ENCODE results near the gene OXNAD1. TPM values are rescaled to one million over a fixed set of nuclear protein-coding genes. Genes with fewer than 3 reads are reported as not detected.
A peak's percentile ranks its signal among the peaks of the same experiment; 100 is the strongest.

Gene OXNAD1, protein sequence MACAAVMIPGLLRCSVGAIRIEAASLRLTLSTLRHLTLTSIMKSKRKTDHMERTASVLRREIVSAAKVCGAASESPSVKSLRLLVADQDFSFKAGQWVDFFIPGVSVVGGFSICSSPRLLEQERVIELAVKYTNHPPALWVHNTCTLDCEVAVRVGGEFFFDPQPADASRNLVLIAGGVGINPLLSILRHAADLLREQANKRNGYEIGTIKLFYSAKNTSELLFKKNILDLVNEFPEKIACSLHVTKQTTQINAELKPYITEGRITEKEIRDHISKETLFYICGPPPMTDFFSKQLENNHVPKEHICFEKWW
- total RNA-seq, result 10 to 100 TPM; 64.0 to 70.4 TPM

DNA sequence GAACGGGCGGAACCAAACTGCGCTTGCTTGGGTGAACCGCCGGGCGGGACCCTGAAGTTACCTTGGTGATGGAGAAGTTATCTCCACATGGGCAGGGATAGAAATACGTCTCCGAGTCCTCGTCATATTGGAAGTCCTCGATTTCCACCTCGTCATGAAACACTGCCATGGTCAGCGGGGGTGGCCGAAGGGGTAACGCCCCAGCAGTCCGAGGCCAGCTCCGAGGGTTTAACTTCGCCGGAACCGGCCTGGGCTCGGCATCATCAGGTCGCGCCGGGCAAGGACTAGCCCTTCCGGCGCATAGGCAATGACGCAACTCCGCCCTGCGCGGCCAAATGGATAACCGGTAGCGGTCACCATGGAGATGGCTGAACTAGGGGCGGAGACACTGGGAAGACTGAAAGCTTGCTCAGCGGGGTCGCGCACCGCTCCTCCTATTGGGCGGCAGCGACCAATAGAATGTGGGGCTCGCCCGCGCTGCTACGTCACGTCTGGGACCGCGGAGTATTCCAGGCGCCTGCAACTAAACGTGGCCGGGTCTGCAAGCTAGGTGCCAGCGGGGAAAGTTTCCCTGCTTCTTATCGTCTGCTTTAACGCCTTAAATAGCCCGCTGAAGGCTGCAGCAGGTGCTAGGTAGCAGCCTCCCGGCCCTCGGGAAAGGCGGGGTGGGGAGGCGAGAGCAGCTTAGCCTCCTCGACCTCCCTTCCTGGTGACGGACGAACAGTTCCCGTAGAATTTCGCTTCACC is at the start of gene OXNAD1, which contains the start of gene DPH3:
OXNAD1 (plus strand) TSS at position 505 of the 747 bp plus-strand sequence. CDS start 5,741 bp downstream, outside the sequence.
DPH3 (minus strand) TSS at position 236 of the 747 bp plus-strand sequence; CDS start at position 169, 67 bp downstream.
- no peaks in the 10 kb centered on the region for H3K9me3 Mint-ChIP-seq
- H3K4me1 Mint-ChIP-seq, result peaks cover 42% of the 10 kb centered on the region
- peak within 1 kb of the TSS; percentile 98 for H3K27ac Mint-ChIP-seq
- H3K27me3 Mint-ChIP-seq, result no peaks in the 10 kb centered on the region
- peaks cover 7% of the 10 kb centered on the region for H3K36me3 Mint-ChIP-seq (ENCODE audit: low read depth)
- DNase-seq, result peak; percentile 100
- H3K4me3 Mint-ChIP-seq, result peak within 1 kb of the TSS; percentile 99
- ChIA-PET CTCF (interaction anchor here (0.6 to 5.6 kb wide), 10 partner anchors 10 to 472 kb away, joined by 3 to 42 read pairs (median 4); no protein-coding TSS in a partner anchor), POLR2A (interaction anchor here (0.6 to 1.4 kb wide), 2 partner anchors 247 to 290 kb away, joined by 4 to 5 read pairs; no protein-coding TSS in a partner anchor)

DNA sequence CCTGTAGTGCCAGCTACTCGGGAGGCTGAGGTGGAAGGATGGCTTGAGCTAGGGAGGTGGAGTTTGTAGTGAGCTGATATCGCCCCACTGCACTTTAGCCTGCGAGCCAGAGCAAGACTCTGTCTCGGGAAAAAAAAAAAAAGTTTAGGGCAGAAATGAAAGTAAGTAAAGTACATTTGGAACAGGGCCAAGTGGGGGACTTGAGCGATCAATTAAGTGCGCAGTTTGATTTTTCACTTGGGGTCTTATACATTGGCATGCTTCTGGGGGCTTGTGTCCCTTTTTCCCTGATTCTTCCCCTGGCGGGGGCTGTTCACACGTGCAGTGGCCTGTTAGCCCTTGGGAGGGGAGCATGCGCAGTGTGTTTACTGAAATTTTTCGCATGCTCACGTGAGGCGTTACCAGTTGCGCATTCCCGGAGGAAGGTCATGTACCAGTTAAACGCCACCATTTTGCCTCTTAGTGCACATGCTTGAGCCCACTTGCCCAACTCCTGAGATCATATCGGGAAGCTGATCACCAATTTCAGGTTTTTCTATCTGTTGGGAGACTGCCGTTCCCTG is 48.6 kb upstream of the OXNAD1 start:
- DNase-seq, result no peak
- POLR2A ChIA-PET, result no interaction called here
- H3K4me1 Mint-ChIP-seq, result no peaks in the 10 kb centered on the region
- no peak overlapping the region for H3K4me3 Mint-ChIP-seq
- CTCF ChIA-PET, result interaction anchor here (0.6 to 1.3 kb wide), 3 partner anchors 13 to 28 kb away, joined by 3 to 4 read pairs (median 3); no protein-coding TSS in a partner anchor
- no peaks in the 10 kb centered on the region for H3K36me3 Mint-ChIP-seq (ENCODE audit: low read depth)
- peaks cover 3% of the 10 kb centered on the region for H3K27me3 Mint-ChIP-seq
- no peaks in the 10 kb centered on the region for H3K9me3 Mint-ChIP-seq
- H3K27ac Mint-ChIP-seq, result no peak overlapping the region

DNA sequence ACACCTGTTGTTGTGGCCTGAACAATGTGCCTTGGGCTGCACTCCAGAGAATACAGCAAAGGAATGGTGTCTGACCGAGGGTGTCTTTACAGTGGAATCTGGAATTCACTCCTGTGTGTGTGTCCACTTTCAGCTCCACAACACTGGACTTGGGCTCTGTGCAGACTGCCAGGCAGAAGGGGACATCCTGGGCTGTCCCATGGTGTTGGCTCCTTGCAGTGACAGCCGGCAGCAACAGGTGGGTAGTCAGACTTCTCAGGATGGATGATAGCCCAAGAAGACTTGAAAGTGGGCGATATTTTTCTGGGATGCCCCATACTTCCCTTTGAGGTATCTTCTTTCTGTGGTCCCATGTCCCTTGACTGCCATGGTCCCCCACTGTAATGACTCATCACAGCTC is 45.2 kb upstream of the OXNAD1 start:
- POLR2A ChIA-PET, result no interaction called here
- CTCF ChIA-PET, result interaction anchor here (1.2 kb wide), 1 partner anchor 24 kb away, joined by 4 read pairs; no protein-coding TSS in a partner anchor
- H3K27ac Mint-ChIP-seq, result no peak overlapping the region

DNA sequence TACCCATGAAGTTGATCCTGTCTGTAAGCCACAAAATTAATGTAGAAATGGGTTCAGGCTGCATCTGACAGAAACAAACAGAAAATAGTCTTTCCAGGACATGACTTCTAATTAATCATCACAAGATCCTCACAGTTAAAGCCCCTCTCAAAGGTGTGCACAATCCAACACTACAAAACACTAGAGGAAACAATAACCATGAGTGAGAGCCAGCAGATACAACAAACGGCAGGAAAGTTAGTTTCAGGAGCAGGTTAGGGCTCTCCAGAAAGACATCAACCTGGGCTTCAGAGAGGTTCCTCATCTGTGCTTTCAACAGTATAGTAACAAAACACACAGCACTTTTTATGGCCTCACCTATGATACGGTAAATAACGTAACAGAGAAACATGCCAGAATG is 43.0 kb upstream of the OXNAD1 start:
- peaks cover 2% of the 10 kb centered on the region for H3K4me1 Mint-ChIP-seq
- CTCF ChIA-PET, result no interaction called here
- H3K9me3 Mint-ChIP-seq, result peaks cover 6% of the 10 kb centered on the region
- peaks cover 1% of the 10 kb centered on the region for H3K27me3 Mint-ChIP-seq
- H3K27ac Mint-ChIP-seq, result no peak overlapping the region
- DNase-seq, result no peak
- H3K36me3 Mint-ChIP-seq (ENCODE audit: low read depth), result peaks cover 2% of the 10 kb centered on the region
- POLR2A ChIA-PET, result no interaction called here
- no peak overlapping the region for H3K4me3 Mint-ChIP-seq

More for the DNA sequence above, 45.2 kb upstream of the OXNAD1 start:
- no peak overlapping the region for H3K4me3 Mint-ChIP-seq
- peaks cover 2% of the 10 kb centered on the region for H3K36me3 Mint-ChIP-seq (ENCODE audit: low read depth)
- peaks cover 2% of the 10 kb centered on the region for H3K4me1 Mint-ChIP-seq
- DNase-seq, result no peak
- H3K9me3 Mint-ChIP-seq, result peaks cover 6% of the 10 kb centered on the region
- H3K27me3 Mint-ChIP-seq, result peaks cover 3% of the 10 kb centered on the region

DNA sequence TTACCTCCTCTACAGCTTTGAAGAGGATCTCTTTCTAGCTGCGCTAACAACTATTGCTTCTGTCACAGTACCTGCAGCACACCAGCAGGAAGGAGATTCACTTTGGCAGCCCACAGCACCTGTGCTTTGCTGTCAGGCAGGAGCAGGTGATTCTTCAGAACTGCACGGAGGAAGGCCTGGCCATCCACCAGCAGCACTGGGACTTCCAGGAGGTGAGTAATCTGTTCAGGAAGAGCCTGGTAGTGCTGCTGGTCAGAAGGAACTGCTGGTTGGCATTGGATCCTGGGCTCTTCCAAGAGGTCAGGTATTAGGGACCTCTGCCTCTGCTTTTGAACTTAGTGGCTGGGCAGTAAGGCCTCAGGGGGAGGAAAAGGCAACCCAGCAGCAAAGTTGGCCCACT is 42.5 kb upstream of the OXNAD1 start:
- Mint-ChIP-seq H3K36me3 (ENCODE audit: low read depth) (peaks cover 2% of the 10 kb centered on the region), H3K27me3 (peaks cover 1% of the 10 kb centered on the region), H3K4me1 (peaks cover 2% of the 10 kb centered on the region), H3K4me3 (no peak overlapping the region), H3K27ac (no peak overlapping the region), H3K9me3 (peaks cover 6% of the 10 kb centered on the region)
- ChIA-PET CTCF (no interaction called here), POLR2A (no interaction called here)
- no peak for DNase-seq

DNA sequence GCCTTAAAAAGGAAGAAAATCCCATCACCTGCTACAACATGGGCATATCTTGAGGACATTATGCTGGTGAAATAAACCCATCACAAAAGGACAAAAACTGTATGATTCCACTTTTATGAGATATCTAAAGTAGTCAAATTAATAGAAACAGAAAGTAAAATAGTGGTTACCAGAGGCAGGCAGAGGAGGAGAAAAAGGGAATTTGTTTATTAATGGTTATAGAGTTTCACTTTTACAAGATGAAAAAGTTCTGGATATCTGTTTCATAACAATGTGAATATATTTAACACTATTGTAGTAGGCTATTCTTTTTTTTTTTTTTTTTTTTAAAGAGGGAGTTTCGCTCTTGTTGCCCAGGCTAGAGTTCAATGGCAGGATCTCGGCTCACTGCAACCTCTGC is 40.7 kb upstream of the OXNAD1 start:
- Mint-ChIP-seq H3K4me3 (no peak overlapping the region), H3K27ac (no peak overlapping the region), H3K9me3 (peaks cover 6% of the 10 kb centered on the region), H3K4me1 (peaks cover 2% of the 10 kb centered on the region), H3K36me3 (ENCODE audit: low read depth) (peaks cover 2% of the 10 kb centered on the region), H3K27me3 (peaks cover 3% of the 10 kb centered on the region)
- ChIA-PET POLR2A (no interaction called here), CTCF (no interaction called here)
- no peak for DNase-seq

DNA sequence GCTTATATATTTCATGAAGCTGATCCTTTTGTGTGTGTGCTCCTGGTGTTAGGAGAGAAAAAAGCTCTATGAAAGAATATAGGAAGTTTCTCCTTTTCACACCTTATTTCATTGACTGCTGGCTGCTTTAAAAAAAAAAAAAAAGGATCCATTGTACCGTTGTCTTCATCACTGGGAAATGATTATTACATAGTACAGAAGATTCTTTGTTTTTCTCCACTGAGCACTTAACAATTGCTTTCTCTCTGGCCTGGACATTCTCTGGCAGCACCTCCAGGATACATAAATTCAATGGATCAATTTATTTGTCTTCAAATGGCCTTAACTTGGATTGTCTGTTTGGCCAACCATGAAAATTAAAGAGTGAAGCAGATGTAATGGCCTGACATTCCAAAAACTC is 37.4 kb upstream of the OXNAD1 start:
- CTCF ChIA-PET, result interaction anchor here (1.0 to 1.4 kb wide), 5 partner anchors 9 to 27 kb away, joined by 3 to 5 read pairs (median 4); no protein-coding TSS in a partner anchor
- POLR2A ChIA-PET, result interaction anchor here (0.6 kb wide), 1 partner anchor 50 kb away, joined by 3 read pairs; no protein-coding TSS in a partner anchor
- H3K4me3 Mint-ChIP-seq, result no peak overlapping the region
- H3K27me3 Mint-ChIP-seq, result peaks cover 3% of the 10 kb centered on the region
- no peaks in the 10 kb centered on the region for H3K9me3 Mint-ChIP-seq
- no peak overlapping the region for H3K27ac Mint-ChIP-seq
- H3K36me3 Mint-ChIP-seq (ENCODE audit: low read depth), result peaks cover 2% of the 10 kb centered on the region
- peaks cover 2% of the 10 kb centered on the region for H3K4me1 Mint-ChIP-seq
- no peak for DNase-seq

DNA sequence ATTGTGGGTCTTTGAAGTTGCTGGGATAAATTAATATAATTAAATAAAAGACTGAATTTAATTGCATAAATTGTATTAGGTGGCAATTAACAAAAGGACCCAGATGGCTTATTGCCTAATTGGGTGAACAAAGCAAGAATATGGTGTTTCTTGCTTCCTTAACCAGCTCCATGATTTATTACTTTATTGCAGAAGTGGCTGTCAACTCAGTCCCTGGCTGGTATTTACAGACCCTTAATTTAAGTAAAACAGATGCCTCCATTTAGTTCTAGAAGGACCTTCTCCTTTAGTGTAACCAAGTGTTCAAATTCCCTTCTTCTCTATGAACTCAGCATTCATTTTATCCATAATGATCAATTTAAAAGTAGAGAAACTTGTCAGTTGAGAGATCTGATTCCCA is 35.3 kb upstream of the OXNAD1 start:
- no peaks in the 10 kb centered on the region for H3K4me1 Mint-ChIP-seq
- H3K9me3 Mint-ChIP-seq, result no peaks in the 10 kb centered on the region
- no peak overlapping the region for H3K27ac Mint-ChIP-seq
- no peak overlapping the region for H3K4me3 Mint-ChIP-seq
- H3K27me3 Mint-ChIP-seq, result peaks cover 3% of the 10 kb centered on the region
- DNase-seq, result no peak
- ChIA-PET CTCF (interaction anchor here (1.6 kb wide), 1 partner anchor 18 kb away, joined by 4 read pairs; no protein-coding TSS in a partner anchor), POLR2A (no interaction called here)
- H3K36me3 Mint-ChIP-seq (ENCODE audit: low read depth), result no peaks in the 10 kb centered on the region

DNA sequence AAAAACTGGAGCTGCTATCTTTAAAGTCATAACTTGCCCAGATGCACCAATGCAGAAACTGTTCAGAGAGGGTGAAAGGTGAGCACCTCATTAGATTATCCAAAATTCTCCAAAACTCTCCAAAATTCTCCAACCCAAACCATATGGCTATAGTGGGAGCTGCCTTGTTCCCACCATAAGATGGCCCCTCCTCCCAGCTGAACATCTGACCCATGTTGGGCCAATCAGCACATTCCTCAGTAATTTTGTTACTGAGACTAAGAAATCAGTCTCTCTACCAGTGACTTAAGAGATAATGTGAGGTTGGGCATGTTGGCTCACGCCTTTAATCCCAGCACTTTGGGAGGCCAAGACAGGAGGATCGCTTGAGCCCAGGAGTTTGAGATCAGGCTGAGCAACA is 33.0 kb upstream of the OXNAD1 start:
- POLR2A ChIA-PET, result no interaction called here
- Mint-ChIP-seq H3K9me3 (peaks cover 4% of the 10 kb centered on the region), H3K27me3 (peaks cover 3% of the 10 kb centered on the region), H3K4me3 (no peak overlapping the region), H3K36me3 (ENCODE audit: low read depth) (no peaks in the 10 kb centered on the region), H3K4me1 (no peaks in the 10 kb centered on the region), H3K27ac (no peak overlapping the region)
- DNase-seq, result no peak
- CTCF ChIA-PET, result interaction anchor here (1.2 kb wide), 1 partner anchor 22 kb away, joined by 3 read pairs; no protein-coding TSS in a partner anchor

DNA sequence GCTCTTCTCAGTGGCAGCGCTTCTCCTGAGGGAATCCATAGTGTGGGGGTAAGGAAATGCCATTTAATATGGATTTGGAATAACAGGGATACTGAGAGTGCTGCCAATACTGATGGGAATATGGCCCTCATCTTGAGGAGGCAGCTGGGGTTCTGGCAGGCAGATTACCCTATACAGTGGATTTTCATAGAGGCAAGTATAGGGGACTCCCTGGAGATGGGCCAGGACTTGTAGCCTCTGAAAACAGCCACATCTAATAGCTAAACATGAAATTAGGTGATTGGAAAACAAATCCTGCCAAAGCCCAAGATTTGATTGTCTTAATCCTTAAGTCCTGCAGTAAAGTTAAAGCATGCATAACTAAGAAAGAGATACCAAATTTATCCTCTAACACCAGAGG is 31.2 kb upstream of the OXNAD1 start:
- DNase-seq, result no peak
- ChIA-PET CTCF (interaction anchor here (1.1 to 1.3 kb wide), 3 partner anchors 9 to 21 kb away, joined by 3 to 4 read pairs (median 3); no protein-coding TSS in a partner anchor), POLR2A (no interaction called here)
- Mint-ChIP-seq H3K4me3 (no peak overlapping the region), H3K27ac (no peak overlapping the region), H3K4me1 (no peaks in the 10 kb centered on the region), H3K27me3 (no peaks in the 10 kb centered on the region), H3K36me3 (ENCODE audit: low read depth) (no peaks in the 10 kb centered on the region), H3K9me3 (peaks cover 4% of the 10 kb centered on the region)

DNA sequence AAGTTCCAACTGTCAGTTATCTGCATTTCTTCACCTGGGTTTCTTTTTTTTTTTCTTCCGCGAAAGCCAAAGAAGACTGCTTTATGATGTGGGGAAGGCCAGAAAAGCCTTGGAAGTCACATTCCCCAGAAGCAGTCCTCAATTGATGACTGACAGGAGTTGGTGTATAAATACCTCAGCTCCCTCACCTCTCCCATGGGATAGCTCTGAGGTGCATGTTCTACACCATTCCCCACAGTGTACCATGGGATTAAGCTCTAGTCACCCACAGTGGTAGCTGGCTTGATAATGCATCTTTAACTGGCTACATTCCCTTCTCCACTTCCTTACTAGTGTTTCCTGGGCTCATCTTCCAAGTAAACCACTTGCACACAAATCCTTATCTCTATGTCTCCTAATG is 30.7 kb upstream of the OXNAD1 start:
- CTCF ChIA-PET, result interaction anchor here (1.0 to 1.3 kb wide), 4 partner anchors 9 to 29 kb away, joined by 3 to 4 read pairs (median 3); no protein-coding TSS in a partner anchor
- POLR2A ChIA-PET, result no interaction called here
- no peaks in the 10 kb centered on the region for H3K27me3 Mint-ChIP-seq
- H3K36me3 Mint-ChIP-seq (ENCODE audit: low read depth), result no peaks in the 10 kb centered on the region
- no peak overlapping the region for H3K4me3 Mint-ChIP-seq
- no peak overlapping the region for H3K27ac Mint-ChIP-seq
- H3K4me1 Mint-ChIP-seq, result peaks cover 4% of the 10 kb centered on the region
- DNase-seq, result no peak
- peaks cover 4% of the 10 kb centered on the region for H3K9me3 Mint-ChIP-seq

DNA sequence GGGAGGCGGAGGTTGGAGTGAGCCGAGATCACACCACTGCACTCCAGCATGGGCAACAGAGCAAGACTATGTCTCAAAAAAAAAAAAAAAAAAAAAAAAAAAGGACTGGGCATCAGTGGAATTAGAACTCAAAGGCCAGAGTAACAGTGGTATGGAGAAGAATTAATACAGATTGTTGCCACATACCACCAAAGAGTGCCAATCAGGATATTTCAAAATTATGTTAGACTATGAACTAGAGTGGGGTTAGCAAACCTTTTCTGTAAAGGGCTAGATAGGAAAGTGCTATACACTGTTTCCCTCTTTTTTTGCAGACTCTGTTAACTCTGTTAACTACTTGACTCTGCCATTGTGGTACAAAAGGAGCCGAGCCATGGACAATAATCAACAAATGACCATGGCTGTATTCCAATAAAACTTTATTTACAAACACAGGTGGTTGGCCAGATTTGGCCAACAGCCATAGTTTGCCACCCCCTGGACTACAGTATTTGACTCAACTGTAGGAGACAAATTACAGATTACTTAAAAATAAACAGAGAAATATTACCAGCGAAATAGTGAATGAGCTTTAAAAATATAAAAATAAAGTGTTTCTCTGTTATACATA is 28.9 kb upstream of the OXNAD1 start:
- DNase-seq, result no peak
- Mint-ChIP-seq H3K27ac (no peak overlapping the region), H3K4me1 (peaks cover 15% of the 10 kb centered on the region), H3K9me3 (peaks cover 4% of the 10 kb centered on the region), H3K4me3 (no peak overlapping the region), H3K27me3 (no peaks in the 10 kb centered on the region), H3K36me3 (ENCODE audit: low read depth) (no peaks in the 10 kb centered on the region)
- POLR2A ChIA-PET, result no interaction called here
- CTCF ChIA-PET, result interaction anchor here (1.4 kb wide), 1 partner anchor 8 kb away, joined by 4 read pairs; no protein-coding TSS in a partner anchor
